HCT116 (cell line): ENCODE measurements around the gene GAGE2A.
"Not testable (repeated sequence)": the region's sequence is repeated elsewhere in the genome, so short reads cannot be mapped to it uniquely, and the experiment has no call there.

ENCODE experiments used
- EGR1 ChIP-seq: IDR thresholded peaks from 2 replicates; pipeline ENCODE4 v1.6.1; 2012; ENCODE audit warnings: low read depth
- ELF1 ChIP-seq: IDR thresholded peaks from 2 replicates; pipeline ENCODE4 v1.6.1; 2012; ENCODE audit warnings: low read depth, borderline replicate concordance
- EZH2 ChIP-seq: fragments of 200-600 bp; sonication (generic); IDR thresholded peaks from 2 replicates; pipeline ENCODE4 v1.6.1; 2017; ENCODE audit warnings: antibody characterized with exemption, mixed run types
- EZH2phosphoT487 ChIP-seq: fragments of 200-600 bp; IDR thresholded peaks from 2 replicates; pipeline ENCODE4 v1.6.1; 2018; ENCODE audit warnings: antibody characterized with exemption, borderline replicate concordance
- POLR2A ChIP-seq: IDR thresholded peaks from 2 replicates; pipeline ENCODE4 v1.7.0; 2011; ENCODE audit warnings: borderline replicate concordance; ENCODE audit not compliant: insufficient read depth, insufficient read length; ENCODE audit errors: extremely low read depth
- POLR2AphosphoS5 ChIP-seq: IDR thresholded peaks from 2 replicates; pipeline ENCODE4 v1.6.1; 2011; ENCODE audit warnings: mild to moderate bottlenecking, low read depth, low read length, moderate library complexity
- SIN3A ChIP-seq: IDR thresholded peaks from 2 replicates; pipeline ENCODE4 v1.6.1; 2012; ENCODE audit warnings: low read depth
- TCF7L2 ChIP-seq: IDR thresholded peaks from 2 replicates; pipeline ENCODE4 v1.7.0; 2011; ENCODE audit warnings: borderline replicate concordance, inconsistent platforms; ENCODE audit not compliant: insufficient read depth, insufficient read length; ENCODE audit errors: extremely low read depth
- TF ChIP-seq, protein P1 (sequence below), 3 experiments: fragments of 200-600 bp in 1 of 3; sonication (generic) in 1 of 3; IDR thresholded peaks in 2 of 3; conservative IDR thresholded peaks in 1 of 3; 2 replicates each; pipeline ENCODE4 v1.5.1; 2012 to 2017; ENCODE audit warnings: low read depth in 2 of 3, low read length in 2 of 3, antibody characterized with exemption in 1 of 3, borderline replicate concordance in 1 of 3, control low read depth in 1 of 3, mild to moderate bottlenecking in 1 of 3, mixed read lengths in 1 of 3, mixed run types in 1 of 3, moderate library complexity in 1 of 3; ENCODE audit not compliant: insufficient read depth in 1 of 3
- TF ChIP-seq, protein P2 (sequence below): IDR thresholded peaks from 2 replicates; pipeline ENCODE4 v1.6.1; 2012

DNA sequence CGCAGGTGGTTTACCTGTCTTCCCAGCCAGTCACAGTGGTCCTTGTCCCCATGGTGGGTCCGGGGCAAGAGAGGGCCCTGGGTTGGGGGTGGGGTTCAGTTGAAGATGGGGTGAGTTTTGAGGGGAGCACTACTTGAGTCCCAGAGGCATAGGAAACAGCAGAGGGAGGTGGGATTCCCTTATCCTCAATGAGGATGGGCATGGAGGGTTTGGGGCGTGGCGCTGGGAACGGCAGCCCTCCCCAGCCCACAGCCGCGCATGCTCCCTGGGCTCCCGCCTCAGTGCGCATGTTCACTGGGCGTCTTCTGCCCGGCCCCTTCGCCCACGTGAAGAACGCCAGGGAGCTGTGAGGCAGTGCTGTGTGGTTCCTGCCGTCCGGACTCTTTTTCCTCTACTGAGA is 47.9 kb upstream of the GAGE2A start, which contains the start of gene GAGE12D:
- TF ChIP-seq EZH2phosphoT487, EZH2, TCF7L2, SIN3A, POLR2A, ELF1, POLR2AphosphoS5, EGR1: not testable (repeated sequence)
- TF ChIP-seq, protein P1, sequence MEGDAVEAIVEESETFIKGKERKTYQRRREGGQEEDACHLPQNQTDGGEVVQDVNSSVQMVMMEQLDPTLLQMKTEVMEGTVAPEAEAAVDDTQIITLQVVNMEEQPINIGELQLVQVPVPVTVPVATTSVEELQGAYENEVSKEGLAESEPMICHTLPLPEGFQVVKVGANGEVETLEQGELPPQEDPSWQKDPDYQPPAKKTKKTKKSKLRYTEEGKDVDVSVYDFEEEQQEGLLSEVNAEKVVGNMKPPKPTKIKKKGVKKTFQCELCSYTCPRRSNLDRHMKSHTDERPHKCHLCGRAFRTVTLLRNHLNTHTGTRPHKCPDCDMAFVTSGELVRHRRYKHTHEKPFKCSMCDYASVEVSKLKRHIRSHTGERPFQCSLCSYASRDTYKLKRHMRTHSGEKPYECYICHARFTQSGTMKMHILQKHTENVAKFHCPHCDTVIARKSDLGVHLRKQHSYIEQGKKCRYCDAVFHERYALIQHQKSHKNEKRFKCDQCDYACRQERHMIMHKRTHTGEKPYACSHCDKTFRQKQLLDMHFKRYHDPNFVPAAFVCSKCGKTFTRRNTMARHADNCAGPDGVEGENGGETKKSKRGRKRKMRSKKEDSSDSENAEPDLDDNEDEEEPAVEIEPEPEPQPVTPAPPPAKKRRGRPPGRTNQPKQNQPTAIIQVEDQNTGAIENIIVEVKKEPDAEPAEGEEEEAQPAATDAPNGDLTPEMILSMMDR (IDR thresholded peaks at IDR 0.05 in 2 of 3, conservative IDR thresholded peaks at IDR 0.05 in 1 of 3; ENCODE audit: borderline replicate concordance in 1 of 3, insufficient read depth in 1 of 3, low read depth in 2 of 3, low read length in 2 of 3), result not testable (repeated sequence)
- TF ChIP-seq, protein P2, sequence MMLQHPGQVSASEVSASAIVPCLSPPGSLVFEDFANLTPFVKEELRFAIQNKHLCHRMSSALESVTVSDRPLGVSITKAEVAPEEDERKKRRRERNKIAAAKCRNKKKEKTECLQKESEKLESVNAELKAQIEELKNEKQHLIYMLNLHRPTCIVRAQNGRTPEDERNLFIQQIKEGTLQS, result not testable (repeated sequence)
